Activated T-helper 1 cell treated with anti-CD3 and anti-CD28 coated beads, Interleukin-2, amount 50 U/mL, for 16 hours (primary cell): ENCODE results near the gene RBMY1J.
"Not testable (repeated sequence)": the region's sequence is repeated elsewhere in the genome, so short reads cannot be mapped to it uniquely, and the experiment has no call there.

Source experiments
- DNase-seq, 2 donors: peaks; one replicate each; pipeline ENCODE4 v3.0.0-alpha.2; 2020; ENCODE audit warnings: low read depth in 1 of 2, low spot score in 1 of 2

RBMY1J gene

DNA sequence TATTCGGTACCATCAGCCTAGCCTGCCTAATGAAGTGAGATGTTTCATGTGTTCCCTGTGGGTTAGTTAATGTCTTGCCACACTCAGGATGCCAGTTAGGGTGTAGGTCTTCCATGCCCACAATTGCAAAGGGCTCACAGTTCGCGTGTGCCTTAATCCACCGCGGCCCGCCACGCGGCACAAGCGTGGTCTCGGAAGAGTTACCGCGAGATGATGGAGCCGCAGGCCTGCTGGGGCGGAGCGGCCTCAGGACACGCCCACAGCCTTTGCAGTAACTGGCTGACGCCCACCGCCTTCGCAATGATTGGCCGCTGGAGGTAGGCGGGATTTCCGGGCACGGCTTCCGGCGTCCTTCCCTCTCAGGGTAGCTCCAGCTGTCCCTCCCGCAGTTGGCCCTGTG is at the start of gene RBMY1J:
Gene RBMY1J, plus strand, starts transcription at position 301 of the 400 bp plus-strand sequence. CDS start 2,038 bp downstream, outside the sequence.
- DNase-seq: not testable (repeated sequence)

DNA sequence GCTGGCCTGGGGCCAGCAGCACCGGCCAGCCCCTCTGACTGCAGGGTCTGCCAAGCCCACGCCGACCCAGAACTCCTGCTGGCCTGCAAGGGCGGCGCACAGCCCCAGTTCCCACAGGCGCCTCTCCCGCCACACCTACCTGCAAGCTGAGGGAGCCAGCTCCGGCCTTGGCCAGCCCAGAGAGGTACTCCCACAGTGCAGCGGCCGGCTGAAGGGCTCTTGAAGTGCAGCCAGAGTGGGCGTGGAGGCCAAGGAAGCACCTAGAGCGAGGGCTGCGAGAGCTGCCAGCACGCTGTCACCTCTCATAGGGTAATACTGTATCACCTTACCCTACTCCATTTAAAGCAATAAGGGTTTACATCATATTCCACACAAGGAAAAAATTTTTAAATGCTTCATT is 35.8 kb upstream of the RBMY1J start:
- DNase-seq: no peak

DNA sequence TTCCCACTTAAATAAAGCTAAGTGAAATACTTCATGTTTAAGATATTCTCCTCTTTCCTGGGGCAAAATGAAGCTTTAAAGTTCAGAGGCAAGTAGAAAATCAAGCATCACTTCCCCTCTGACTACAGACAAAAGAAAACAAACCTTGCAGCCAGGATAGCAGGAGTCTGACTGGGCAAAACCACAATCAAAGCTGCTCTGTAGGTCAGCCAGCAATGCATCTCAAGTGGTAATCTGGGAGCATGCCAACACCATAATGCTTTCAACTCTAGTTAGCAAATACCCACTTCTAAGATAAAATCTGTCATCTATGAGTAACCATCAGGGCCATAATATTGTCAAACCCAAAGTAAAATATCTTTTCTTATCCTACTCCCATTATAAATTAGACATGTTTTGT is 32.6 kb upstream of the RBMY1J start:
- DNase-seq: no peak

DNA sequence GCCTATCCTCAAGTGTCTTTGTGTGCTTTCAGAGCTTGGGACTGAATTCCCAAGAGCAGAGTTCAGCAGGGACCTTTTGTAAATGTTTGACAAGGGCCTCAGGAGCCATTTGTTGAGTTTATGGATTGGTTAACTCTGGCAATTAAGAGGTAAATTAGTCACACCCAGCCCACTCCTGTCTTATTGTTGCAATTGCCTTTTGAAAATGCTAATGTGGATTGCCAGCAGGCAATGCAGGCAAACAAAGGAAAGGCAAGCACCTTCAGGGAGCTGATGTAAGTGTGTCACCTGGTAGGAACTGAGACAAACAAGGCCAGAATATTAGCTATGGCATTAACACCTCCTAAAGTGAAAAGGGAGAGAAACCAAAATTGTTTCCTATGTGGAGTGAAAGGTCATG is 29.7 kb upstream of the RBMY1J start:
- no peak for DNase-seq

DNA sequence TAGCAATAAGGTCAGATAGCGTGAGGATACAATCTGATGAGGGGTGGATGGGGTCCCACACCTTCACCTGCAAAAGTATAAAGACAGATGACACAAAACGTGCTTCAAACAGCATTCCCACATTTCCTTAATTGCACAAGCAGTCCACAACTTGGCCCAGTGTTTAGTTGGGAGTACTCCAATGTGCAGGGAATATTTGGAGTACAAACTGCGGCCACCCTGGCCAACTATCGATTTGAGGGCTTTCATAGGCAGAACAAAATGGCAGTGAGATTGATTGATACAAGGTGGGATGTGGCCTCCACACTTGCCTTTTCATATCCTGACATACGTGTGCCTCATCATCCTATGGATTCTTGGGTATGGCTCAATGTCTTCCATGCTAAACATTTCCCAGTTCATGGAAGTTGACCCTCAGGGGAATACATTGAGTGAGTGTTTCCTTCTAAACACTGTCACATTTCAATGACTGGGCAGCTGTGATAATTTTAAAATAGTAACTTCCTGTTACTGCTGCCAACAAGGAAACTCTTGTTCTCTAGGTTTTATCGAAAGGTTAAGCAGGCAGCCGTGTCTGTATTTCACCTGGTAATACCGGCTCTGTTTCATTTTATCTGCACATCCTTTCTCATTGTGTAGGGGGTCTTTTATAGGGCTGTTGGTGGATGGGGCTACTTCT is 41.6 kb downstream of the RBMY1J start:
- DNase-seq: not testable (repeated sequence)

DNA sequence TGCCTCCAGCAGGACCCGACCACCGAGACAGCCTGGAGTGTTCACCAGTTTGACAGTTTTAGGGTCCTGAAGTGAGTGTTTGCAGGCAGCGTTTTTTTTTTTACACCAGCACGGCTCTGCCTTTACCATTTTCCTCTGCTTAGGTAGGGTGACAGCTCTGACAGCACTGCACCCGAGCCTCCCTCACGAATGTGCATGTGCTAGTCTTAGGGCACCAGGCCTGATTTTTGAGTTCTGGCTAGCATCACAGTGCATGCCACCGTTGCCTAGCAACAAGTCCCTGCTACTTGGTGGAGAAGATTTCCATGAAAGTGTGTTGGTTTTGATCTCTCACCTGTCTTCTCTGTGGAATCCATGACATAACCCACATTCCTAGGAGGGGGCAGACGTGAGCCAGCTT is 52.3 kb downstream of the RBMY1J start:
- DNase-seq: not testable (repeated sequence)

DNA sequence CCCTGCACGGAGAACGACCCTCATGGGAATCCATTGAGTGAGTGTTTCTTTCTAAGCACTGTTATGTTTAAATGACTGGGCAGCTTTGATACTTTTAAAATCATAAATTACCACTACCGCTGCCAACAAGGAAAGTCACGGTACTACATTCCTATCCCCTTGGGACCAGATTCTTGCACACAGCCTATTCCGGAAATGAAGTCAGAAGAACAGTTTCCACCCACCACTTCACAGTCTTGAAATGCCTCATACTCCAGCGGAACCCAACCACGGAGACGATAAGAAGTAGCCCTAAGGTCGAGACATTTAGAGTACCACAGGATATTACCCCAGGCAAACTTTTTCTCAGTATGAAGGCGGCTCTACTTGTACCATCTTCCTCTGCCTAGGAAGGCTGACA is 58.8 kb downstream of the RBMY1J start:
- DNase-seq: not testable (repeated sequence)
